ENCODE data around the gene FASTKD3.

The FASTKD3 gene

GRCh38 chr5:7869474-7870136, 774 bp upstream of the FASTKD3 start:
- TF ChIP-seq MYC (IDR thresholded peaks at IDR 0.05; ENCODE audit: low read depth, low read length) (no peak), MAX (IDR thresholded peaks at IDR 0.05; ENCODE audit: low read depth, low read length) (no peak), CTCF (IDR thresholded peaks at IDR 0.05; ENCODE audit: low read depth, low read length) (no peak)
- peak overlapping the region; percentile 95 for H3K4me3 ChIP-seq (ENCODE audit: low read depth, low read length)
- peak; percentile 47 for DNase-seq (ENCODE audit: low read depth)

GRCh38 chr5:7868427-7868772, 431 bp downstream of the FASTKD3 start:
- no peak for DNase-seq (ENCODE audit: low read depth)
- H3K4me3 ChIP-seq (ENCODE audit: low read depth, low read length) = peak overlapping the region; percentile 95
- TF ChIP-seq CTCF (IDR thresholded peaks at IDR 0.05; ENCODE audit: low read depth, low read length) (no peak), POLR2A (IDR thresholded peaks at IDR 0.05; ENCODE audit: extremely low read depth, insufficient read length) (no peak), MYC (IDR thresholded peaks at IDR 0.05; ENCODE audit: low read depth, low read length) (no peak), MAX (IDR thresholded peaks at IDR 0.05; ENCODE audit: low read depth, low read length) (no peak; the same call in 1 of the 2 replicates)

GRCh38 chr5:7867260-7867659, 1.6 kb downstream of the FASTKD3 start:
- TF ChIP-seq MYC (IDR thresholded peaks at IDR 0.05; ENCODE audit: low read depth, low read length) = no peak
- no peak for TF ChIP-seq CTCF (IDR thresholded peaks at IDR 0.05; ENCODE audit: low read depth, low read length)
- TF ChIP-seq POLR2A (IDR thresholded peaks at IDR 0.05; ENCODE audit: extremely low read depth, insufficient read length) = no peak
- TF ChIP-seq MAX (IDR thresholded peaks at IDR 0.05; ENCODE audit: low read depth, low read length) = no peak
- DNase-seq (ENCODE audit: low read depth) = no peak
- H3K4me3 ChIP-seq (ENCODE audit: low read depth, low read length) = peak overlapping the region; percentile 95

- TF ChIP-seq CTCF (IDR thresholded peaks at IDR 0.05; ENCODE audit: low read depth, low read length) (no peak), POLR2A (IDR thresholded peaks at IDR 0.05; ENCODE audit: extremely low read depth, insufficient read length) (no peak), MYC (IDR thresholded peaks at IDR 0.05; ENCODE audit: low read depth, low read length) (no peak), MAX (IDR thresholded peaks at IDR 0.05; ENCODE audit: low read depth, low read length) (no peak)
- DNase-seq (ENCODE audit: low read depth) = no peak
- H3K4me3 ChIP-seq (ENCODE audit: low read depth, low read length) = peak overlapping the region; percentile 12
These were observed 2.6 kb downstream of the FASTKD3 start for GRCh38 chr5:7866196-7866595.

- no peak overlapping the region for H3K4me3 ChIP-seq (ENCODE audit: low read depth, low read length)
- TF ChIP-seq MAX (IDR thresholded peaks at IDR 0.05; ENCODE audit: low read depth, low read length) (no peak), POLR2A (IDR thresholded peaks at IDR 0.05; ENCODE audit: extremely low read depth, insufficient read length) (no peak), MYC (IDR thresholded peaks at IDR 0.05; ENCODE audit: low read depth, low read length) (no peak), CTCF (IDR thresholded peaks at IDR 0.05; ENCODE audit: low read depth, low read length) (no peak)
- DNase-seq (ENCODE audit: low read depth) = no peak
These were observed 10.8 kb downstream of the FASTKD3 start for GRCh38 chr5:7857926-7858632.

All from NB4 (cell line).